H1 (cell line): Measurements from ENCODE around the gene MYO9B. TPM values are rescaled to one million over a fixed set of nuclear protein-coding genes. Genes with fewer than 3 reads are reported as not detected.

Experiments
- CTCF ChIA-PET: fragments of 300-600 bp; sonication (Branson Sonifier 250); formaldehyde crosslinking; loops from one replicate; lab custom pipeline; 2021; ENCODE audit not compliant: partially characterized antibody; lab: Charles Lee
- POLR2A ChIA-PET: fragments of 300-600 bp; sonication (Branson Sonifier 250); formaldehyde crosslinking; loops from one replicate; lab custom pipeline; 2021; ENCODE audit warnings: inconsistent platforms; ENCODE audit not compliant: partially characterized antibody; lab: Charles Lee
- DNase-seq, 2 experiments: peaks; one replicate each; pipeline versions ENCODE4 v3.0.0 to v3.0.0-alpha.2; 2010 to 2022; ENCODE audit warnings: low spot score in 2 of 2, low read depth in 1 of 2, mixed read lengths in 1 of 2
- FAIRE-seq: peaks from 2 replicates; lab custom pipeline; 2011; peaks lifted over from hg19 to GRCh38; lab: Jason Lieb, UNC
- H2AFZ ChIP-seq: 2 replicates; pipeline ENCODE4 v1.8.1; 2012; ENCODE audit warnings: low read length, inconsistent platforms
- H2AK5ac ChIP-seq: 2 replicates; pipeline ENCODE4 v1.6.1; 2013; ENCODE audit warnings: low read depth, low read length
- H2BK120ac ChIP-seq: replicated peaks from 2 replicates; pipeline ENCODE3; 2013; ENCODE audit warnings: low read depth, low read length, inconsistent platforms
- H2BK12ac ChIP-seq: 2 replicates; pipeline ENCODE4 v1.6.1; 2013; ENCODE audit warnings: low read depth, low read length
- H2BK15ac ChIP-seq: 2 replicates; pipeline ENCODE4 v1.6.1; 2013; ENCODE audit warnings: low read length
- H2BK20ac ChIP-seq: 2 replicates; pipeline ENCODE4 v1.6.1; 2013; ENCODE audit warnings: low read length
- H2BK5ac ChIP-seq: 2 replicates; pipeline ENCODE4 v1.6.1; 2013; ENCODE audit warnings: low read depth, low read length
- H3K14ac ChIP-seq: 2 replicates; pipeline ENCODE4 v1.6.1; 2013; ENCODE audit warnings: inconsistent platforms; ENCODE audit not compliant: insufficient read length
- H3K18ac ChIP-seq: 2 replicates; pipeline ENCODE4 v1.6.1; 2013; ENCODE audit warnings: low read length; ENCODE audit errors: extremely low read depth
- H3K23ac ChIP-seq: 2 replicates; pipeline ENCODE4 v1.6.1; 2013; ENCODE audit warnings: inconsistent platforms; ENCODE audit not compliant: insufficient read length
- H3K23me2 ChIP-seq: 2 replicates; pipeline ENCODE4 v1.6.1; 2013; ENCODE audit warnings: low read depth, low read length
- H3K27ac ChIP-seq: 2 replicates; pipeline ENCODE4 v1.6.1; 2011; ENCODE audit warnings: low read depth, low read length, inconsistent platforms
- H3K27me3 ChIP-seq, 4 experiments: replicated peaks in 1 of 4; 1 replicate in 1 of 4; 2 replicates in 3 of 4; pipeline versions ENCODE4 v1.6.1 to v1.8.1; 2011 to 2013; ENCODE audit warnings: low read length in 3 of 4, mild to moderate bottlenecking in 3 of 4, inconsistent platforms in 2 of 4, mixed read lengths in 2 of 4, moderate library complexity in 1 of 4; ENCODE audit not compliant: control insufficient read depth in 3 of 4, insufficient read depth in 3 of 4; ENCODE audit errors: extremely low read depth in 1 of 4
- H3K36me3 ChIP-seq, 4 experiments: 2 replicates each; pipeline versions ENCODE4 v1.6.1 to v1.8.1; 2011 to 2013; ENCODE audit warnings: mild to moderate bottlenecking in 4 of 4, low read length in 3 of 4, moderate library complexity in 2 of 4, control low read depth in 1 of 4, inconsistent platforms in 1 of 4; ENCODE audit not compliant: insufficient read depth in 4 of 4, control insufficient read depth in 2 of 4
- H3K4ac ChIP-seq: replicated peaks from 2 replicates; pipeline ENCODE3; 2013; ENCODE audit warnings: low read length, low read depth, mixed read lengths, inconsistent platforms; ENCODE audit not compliant: insufficient read length
- H3K4me1 ChIP-seq, 4 experiments: replicated peaks in 1 of 4; 1 replicate in 1 of 4; 2 replicates in 3 of 4; pipeline versions ENCODE4 v1.6.1 to v1.8.1; 2011 to 2013; ENCODE audit warnings: low read length in 3 of 4, inconsistent platforms in 2 of 4, mixed read lengths in 1 of 4; ENCODE audit not compliant: insufficient read depth in 4 of 4, control insufficient read depth in 3 of 4
- H3K4me2 ChIP-seq, 2 experiments: 2 replicates each; pipeline versions ENCODE4 v1.6.1 to v1.8.1; 2011 to 2013; ENCODE audit warnings: low read depth in 2 of 2, low read length in 2 of 2, control low read depth in 1 of 2, inconsistent platforms in 1 of 2, mild to moderate bottlenecking in 1 of 2; ENCODE audit not compliant: insufficient read depth in 1 of 2
- H3K4me3 ChIP-seq, 4 experiments: fragments of 200-600, 300-600 bp in 1 of 4; sonication (generic), shearing (Covaris generic), sonication (Bioruptor Twin) in 1 of 4; 2 replicates each; pipeline versions ENCODE4 v1.5.1 to v1.8.1; 2011 to 2016; ENCODE audit warnings: low read length in 4 of 4, low read depth in 3 of 4, control low read depth in 2 of 4, inconsistent platforms in 2 of 4, mild to moderate bottlenecking in 2 of 4, mixed read lengths in 1 of 4, moderate library complexity in 1 of 4; ENCODE audit not compliant: insufficient read depth in 2 of 4; ENCODE audit errors: extremely low read depth in 1 of 4
- H3K56ac ChIP-seq: replicated peaks from 2 replicates; pipeline ENCODE3; 2013; ENCODE audit warnings: low read depth, mild to moderate bottlenecking, mixed read lengths, low read length, inconsistent platforms; ENCODE audit not compliant: insufficient read length
- H3K79me1 ChIP-seq: 2 replicates; pipeline ENCODE4 v1.6.1; 2013; ENCODE audit warnings: low read depth, low read length, control low read depth
- H3K79me2 ChIP-seq, 2 experiments: 2 replicates each; pipeline versions ENCODE4 v1.6.1 to v1.8.1; 2012 to 2013; ENCODE audit warnings: low read length in 2 of 2, mild to moderate bottlenecking in 2 of 2, inconsistent platforms in 1 of 2; ENCODE audit not compliant: insufficient read depth in 2 of 2, control insufficient read depth in 1 of 2
- H3K9ac ChIP-seq, 4 experiments: replicated peaks in 1 of 4; 1 replicate in 1 of 4; 2 replicates in 3 of 4; pipeline versions ENCODE4 v1.6.1 to v1.8.1; 2011 to 2013; ENCODE audit warnings: low read depth in 3 of 4, low read length in 3 of 4, control low read depth in 2 of 4, mild to moderate bottlenecking in 2 of 4, moderate library complexity in 2 of 4, inconsistent platforms in 1 of 4; ENCODE audit errors: extremely low read depth in 1 of 4
- H3K9me3 ChIP-seq, 2 experiments: 2 replicates each; pipeline versions ENCODE4 v1.6.1 to v1.8.1; 2012 to 2013; ENCODE audit warnings: mild to moderate bottlenecking in 2 of 2, moderate library complexity in 2 of 2, control low read depth in 1 of 2, inconsistent platforms in 1 of 2, low read depth in 1 of 2, low read length in 1 of 2, mixed read lengths in 1 of 2; ENCODE audit not compliant: insufficient read depth in 2 of 2
- H4K20me1 ChIP-seq, 2 experiments: replicated peaks in 1 of 2; 2 replicates each; pipeline versions ENCODE3 to v1.8.1; 2011 to 2013; ENCODE audit warnings: inconsistent platforms in 2 of 2, low read length in 2 of 2, mild to moderate bottlenecking in 1 of 2; ENCODE audit not compliant: insufficient read depth in 2 of 2, control insufficient read depth in 1 of 2
- H4K5ac ChIP-seq: 2 replicates; pipeline ENCODE4 v1.6.1; 2013; ENCODE audit warnings: low read length, low read depth, mixed read lengths, inconsistent platforms; ENCODE audit not compliant: insufficient read length
- H4K8ac ChIP-seq: 2 replicates; pipeline ENCODE4 v1.8.0; 2013; ENCODE audit warnings: mild to moderate bottlenecking, moderate library complexity, low read length, inconsistent platforms; ENCODE audit not compliant: insufficient read depth; ENCODE audit errors: extremely low read depth
- H4K91ac ChIP-seq: replicated peaks from 2 replicates; pipeline ENCODE3; 2013; ENCODE audit warnings: low read length, mixed read lengths, inconsistent platforms; ENCODE audit not compliant: insufficient read length
- BRCA1 ChIP-seq: IDR thresholded peaks from 2 replicates; pipeline ENCODE4 v1.6.1; 2012; ENCODE audit warnings: low read depth, low read length, improper control_type of control experiment
- CREB1 ChIP-seq: IDR thresholded peaks from 2 replicates; pipeline ENCODE4 v1.6.1; 2012; ENCODE audit warnings: inconsistent platforms
- CTBP2 ChIP-seq: IDR thresholded peaks from 2 replicates; pipeline ENCODE4 v1.7.0; 2011; ENCODE audit warnings: borderline replicate concordance, mild to moderate bottlenecking, moderate library complexity, mixed read lengths, low read length; ENCODE audit not compliant: insufficient read depth, insufficient read length
- EP300 ChIP-seq, 2 experiments: IDR thresholded peaks; 1 replicate in 1 of 2; 2 replicates in 1 of 2; pipeline ENCODE4 v1.6.1; 2011 to 2012; ENCODE audit warnings: low read depth in 2 of 2, low read length in 2 of 2, mild to moderate bottlenecking in 2 of 2, borderline replicate concordance in 1 of 2, inconsistent platforms in 1 of 2, moderate library complexity in 1 of 2
- POLR2AphosphoS5 ChIP-seq: IDR thresholded peaks from 2 replicates; pipeline ENCODE4 v1.6.1; 2011; ENCODE audit warnings: low read depth, low read length
- RFX5 ChIP-seq: IDR thresholded peaks from 2 replicates; pipeline ENCODE4 v1.6.1; 2011; ENCODE audit warnings: low read depth, low read length, improper control_type of control experiment, borderline replicate concordance
- SIN3A ChIP-seq, 2 experiments: IDR thresholded peaks in 1 of 2; conservative IDR thresholded peaks in 1 of 2; 2 replicates each; pipeline ENCODE4 v1.6.1; 2011 to 2012; ENCODE audit warnings: low read length in 2 of 2, improper control_type of control experiment in 1 of 2, low read depth in 1 of 2, mild to moderate bottlenecking in 1 of 2
- TCF12 ChIP-seq: IDR thresholded peaks from 2 replicates; pipeline ENCODE4 v1.6.1; 2011; ENCODE audit warnings: low read depth, mild to moderate bottlenecking, low read length
- WGBS, 2 experiments: shearing (Covaris generic) in 1 of 2; methylation state at CpG; one replicate each; pipeline versions ENCODE4 v1.1.6 to v1.1.7; 2013 to 2015; ENCODE audit warnings: low lambda C conversion rate in 2 of 2, mixed read lengths in 2 of 2, inconsistent platforms in 1 of 2, low coverage in 1 of 2, missing lambda C conversion rate in 1 of 2; ENCODE audit not compliant: insufficient replicate concordance in 2 of 2, insufficient coverage in 1 of 2, insufficient read length in 1 of 2; ENCODE audit errors: extremely low coverage in 1 of 2, missing lambda C conversion rate in 1 of 2; 5-methylcytosine and 5-hydroxymethylcytosine counted together
- polyA plus RNA-seq, 7 experiments: library from polyadenylated mRNA; depleted of rRNA in 3 of 7; stranded (reverse) in 5 of 7; unstranded in 2 of 7; fragments of >200 nt in 5 of 7; fragments of 200-250 nt in 2 of 7; gene quantifications; 1 replicate in 5 of 7; 2 replicates in 1 of 7; 4 replicates in 1 of 7; pipeline versions ENCODE4 v1.2.1 to v1.2.3, GENCODE V29; 2011 to 2013; ENCODE audit warnings: missing spikeins in 2 of 7, mixed read lengths in 2 of 7
- total RNA-seq: library from RNA; stranded (reverse); fragmentation: NEBNext Ultra II Directional; extraction: Animal tissue kit (Norgen Biotek cat#: 25700); gene quantifications from 2 replicates; pipeline ENCODE4 v1.2.1, GENCODE V29; 2021

The MYO9B gene
- total and polyA plus RNA-seq, 2 of the 8 experiments (the other 6 are each of a cell fraction or from before 2014, with no cell fraction given), result 27.6 to 77.1 TPM

GRCh38 chr19:17114414-17114831, 38.8 kb downstream of the MYO9B start:
- peak overlapping the region; percentile 97 for H2BK12ac ChIP-seq
- no peak overlapping the region for H2BK120ac ChIP-seq
- H2BK20ac ChIP-seq, result peak overlapping the region; percentile 76; the same call in 1 of the 2 replicates
- peak overlapping the region; percentile 37 to 41 for H3K4me2 ChIP-seq
- no peak overlapping the region for H3K4me3 ChIP-seq
- peak overlapping the region in 2 of 4 experiments; percentile 8 to 20; a peak in 2 of 7 replicates for H3K9ac ChIP-seq
- 0 out of 2 replicates have a peak overlapping the region, but pooled peaks have one; percentile 11 for H4K8ac ChIP-seq
- H3K9me3 ChIP-seq, result no peaks in the 10 kb centered on the region
- no peak overlapping the region for H3K4ac ChIP-seq
- no peak for DNase-seq
- FAIRE-seq, result peak; percentile 87
- H3K27me3 ChIP-seq, result no peaks in the 10 kb centered on the region
- CTCF ChIA-PET, result interaction anchor here (0.8 kb wide), 1 partner anchor 19 kb away, joined by 4 read pairs; no protein-coding TSS in a partner anchor
- 33% methylated on average over 12 of the region's 12 CpGs; no CpG with 5 or more reads in 1 of the 2 experiments for WGBS, 2 experiments
- H3K4me1 ChIP-seq, result peaks cover 5 to 24% (median 16%) of the 10 kb centered on the region in 4 experiments
- no peak overlapping the region for H2AFZ ChIP-seq
- no peaks in the 10 kb centered on the region for H3K79me2 ChIP-seq
- POLR2A ChIA-PET, result no interaction called here
- no peak for TF ChIP-seq RFX5
- peak; percentile 73; the same call in 1 of the 2 replicates for TF ChIP-seq TCF12
- TF ChIP-seq POLR2AphosphoS5, result no peak
- TF ChIP-seq CREB1, result peak; percentile 52; the same call in 1 of the 2 replicates
- TF ChIP-seq EP300 (IDR thresholded peaks at IDR 0.05; ENCODE audit: borderline replicate concordance in 1 of 2, low read depth in 2 of 2, low read length in 2 of 2), result peak in 1 of 2 experiments; percentile 26; a peak in 1 of 3 replicates
- TF ChIP-seq BRCA1, result no peak
- no peak for TF ChIP-seq CTBP2
- 0 out of 4 replicates have a peak, but pooled peaks of 1 of the 2 experiments have one; percentile 36 for TF ChIP-seq SIN3A (conservative IDR thresholded peaks at IDR 0.05 in 1 of 2, IDR thresholded peaks at IDR 0.05 in 1 of 2; ENCODE audit: low read depth in 1 of 2, low read length in 2 of 2)
- H2AK5ac ChIP-seq, result peak overlapping the region; percentile 60; the same call in 1 of the 2 replicates
- H3K23ac ChIP-seq, result no peak overlapping the region
- peaks cover 2% of the 10 kb centered on the region; the same call in 1 of the 2 replicates for H3K79me1 ChIP-seq
- H4K20me1 ChIP-seq, result peaks cover 11 to 12% of the 10 kb centered on the region in 2 experiments
- peak overlapping the region; percentile 77; the same call in 1 of the 2 replicates for H2BK5ac ChIP-seq
- no peak overlapping the region for H3K18ac ChIP-seq
- H4K5ac ChIP-seq, result no peak overlapping the region
- H3K36me3 ChIP-seq, result no peaks in the 10 kb centered on the region
- H2BK15ac ChIP-seq, result 0 out of 2 replicates have a peak overlapping the region, but pooled peaks have one; percentile 73
- H3K23me2 ChIP-seq, result peaks cover 2% of the 10 kb centered on the region; the same call in 1 of the 2 replicates
- H3K14ac ChIP-seq, result no peak overlapping the region
- no peak overlapping the region for H3K56ac ChIP-seq
- H4K91ac ChIP-seq, result peak overlapping the region; percentile 31
- H3K27ac ChIP-seq, result peak overlapping the region; percentile 43; the same call in 1 of the 2 replicates
